B cell (primary cell): ENCODE measurements around the gene CTNNA2.

Source experiments
- CTCF ChIP-seq: fragments of 200-600 bp; IDR thresholded peaks from one replicate; pipeline ENCODE4 v1.8.0; 2022; ENCODE audit warnings: antibody characterized with exemption, mild to moderate bottlenecking
- EZH2 ChIP-seq: IDR thresholded peaks from 2 replicates; pipeline ENCODE4 v1.6.1; 2012; ENCODE audit warnings: borderline replicate concordance, low read depth, mild to moderate bottlenecking, moderate library complexity, low read length; ENCODE audit not compliant: insufficient read depth, poor library complexity, severe bottlenecking

GRCh38 chr2:80269806-80270205 is 757.0 kb downstream of the CTNNA2 start:
- TF ChIP-seq CTCF (no peak), EZH2 (no peak)
